H9 (cell line): ENCODE data around the gene ERP27. TPM values are rescaled to one million over a fixed set of nuclear protein-coding genes. Genes with fewer than 3 reads are reported as not detected.

Experiments
- DNase-seq: peaks from one replicate; pipeline ENCODE4 v3.0.0-alpha.2; 2017
- H2AFZ ChIP-seq: one replicate; pipeline ENCODE4 v1.6.1; 2013; ENCODE audit warnings: mild to moderate bottlenecking, low read length, control low read depth, moderate library complexity
- H2AK5ac ChIP-seq: 2 replicates; pipeline ENCODE4 v1.6.1; 2013; ENCODE audit warnings: low read length, control low read depth, mixed read lengths; ENCODE audit not compliant: insufficient read length
- H2BK120ac ChIP-seq: one replicate; pipeline ENCODE4 v1.6.1; 2013; ENCODE audit warnings: low read depth, mild to moderate bottlenecking, low read length, control low read depth, inconsistent platforms; ENCODE audit not compliant: poor library complexity, severe bottlenecking
- H2BK12ac ChIP-seq: 2 replicates; pipeline ENCODE4 v1.6.1; 2013; ENCODE audit warnings: low read length, control low read depth, mixed read lengths, low read depth; ENCODE audit not compliant: insufficient read length
- H2BK15ac ChIP-seq: 2 replicates; pipeline ENCODE4 v1.6.1; 2013; ENCODE audit warnings: low read depth, low read length, control low read depth
- H2BK20ac ChIP-seq: one replicate; pipeline ENCODE4 v1.6.1; 2013; ENCODE audit warnings: low read depth, mild to moderate bottlenecking, low read length, control low read depth, inconsistent platforms; ENCODE audit not compliant: poor library complexity, severe bottlenecking
- H2BK5ac ChIP-seq: 2 replicates; pipeline ENCODE4 v1.6.1; 2013; ENCODE audit warnings: low read length, control low read depth, mixed read lengths; ENCODE audit not compliant: insufficient read length
- H3K14ac ChIP-seq: 2 replicates; pipeline ENCODE4 v1.6.1; 2013; ENCODE audit warnings: low read length, control low read depth; ENCODE audit not compliant: insufficient read depth
- H3K18ac ChIP-seq: 2 replicates; pipeline ENCODE4 v1.6.1; 2013; ENCODE audit warnings: low read depth, mild to moderate bottlenecking, mixed read lengths, low read length, control low read depth; ENCODE audit not compliant: insufficient read length
- H3K23ac ChIP-seq: 2 replicates; pipeline ENCODE4 v1.6.1; 2013; ENCODE audit warnings: low read length, control low read depth, mixed read lengths, low read depth; ENCODE audit not compliant: insufficient read length
- H3K23me2 ChIP-seq: 2 replicates; pipeline ENCODE4 v1.6.1; 2013; ENCODE audit warnings: low read depth, mild to moderate bottlenecking, mixed read lengths, low read length, control low read depth; ENCODE audit not compliant: insufficient read length, poor library complexity, severe bottlenecking
- H3K27ac ChIP-seq: 2 replicates; pipeline ENCODE4 v1.5.1; 2013; ENCODE audit warnings: low read length, control low read depth, mixed read lengths, low read depth; ENCODE audit not compliant: insufficient read length
- H3K27me3 ChIP-seq: 2 replicates; pipeline ENCODE4 v1.6.1; 2013; ENCODE audit warnings: low read length, control low read depth, inconsistent platforms; ENCODE audit not compliant: insufficient read depth
- H3K4ac ChIP-seq: 2 replicates; pipeline ENCODE4 v1.6.1; 2013; ENCODE audit warnings: low read depth, mild to moderate bottlenecking, control low read depth, inconsistent platforms, low read length, moderate library complexity
- H3K4me1 ChIP-seq: 2 replicates; pipeline ENCODE4 v1.6.1; 2013; ENCODE audit warnings: low read length, control low read depth, inconsistent platforms; ENCODE audit not compliant: insufficient read depth
- H3K4me2 ChIP-seq: 2 replicates; pipeline ENCODE4 v1.6.1; 2013; ENCODE audit warnings: low read length, control low read depth, mixed read lengths; ENCODE audit not compliant: insufficient read length, insufficient read depth
- H3K56ac ChIP-seq: 2 replicates; pipeline ENCODE4 v1.6.1; 2013; ENCODE audit warnings: low read depth, mild to moderate bottlenecking, mixed read lengths, low read length, control low read depth; ENCODE audit not compliant: insufficient read length
- H3K79me1 ChIP-seq: 2 replicates; pipeline ENCODE4 v1.6.1; 2013; ENCODE audit warnings: low read depth, mild to moderate bottlenecking, moderate library complexity, low read length, control low read depth, inconsistent platforms; ENCODE audit not compliant: insufficient read depth, poor library complexity, severe bottlenecking
- H3K79me2 ChIP-seq: 2 replicates; pipeline ENCODE4 v1.6.1; 2013; ENCODE audit warnings: low read length, control low read depth, inconsistent platforms; ENCODE audit not compliant: insufficient read depth
- H3K9ac ChIP-seq: 2 replicates; pipeline ENCODE4 v1.6.1; 2013; ENCODE audit warnings: low read length, control low read depth, mixed read lengths; ENCODE audit not compliant: insufficient read length; ENCODE audit errors: extremely low read depth
- H3K9me3 ChIP-seq: one replicate; pipeline ENCODE4 v1.6.1; 2013; ENCODE audit warnings: low read depth, low read length, inconsistent platforms; ENCODE audit not compliant: control insufficient read depth
- H3T11ph ChIP-seq: one replicate; pipeline ENCODE4 v1.6.1; 2013; ENCODE audit warnings: mild to moderate bottlenecking, low read length, control low read depth, inconsistent platforms
- H4K20me1 ChIP-seq: one replicate; pipeline ENCODE4 v1.6.1; 2013; ENCODE audit not compliant: control insufficient read depth, insufficient read length, insufficient read depth
- H4K5ac ChIP-seq: 2 replicates; pipeline ENCODE4 v1.6.1; 2013; ENCODE audit warnings: low read depth, mild to moderate bottlenecking, mixed read lengths, low read length, control low read depth; ENCODE audit not compliant: insufficient read length
- H4K8ac ChIP-seq: replicated peaks from 2 replicates; pipeline ENCODE4 v1.6.1; 2013; ENCODE audit warnings: low read length, control low read depth, mixed read lengths, low read depth; ENCODE audit not compliant: insufficient read length
- H4K91ac ChIP-seq: 2 replicates; pipeline ENCODE4 v1.6.1; 2013; ENCODE audit warnings: low read depth, mild to moderate bottlenecking, moderate library complexity, mixed read lengths, low read length, control low read depth; ENCODE audit not compliant: insufficient read length
- H3K27ac Mint-ChIP-seq, 3 experiments: 2 replicates in 2 of 3; 3 replicates in 1 of 3; pipeline ENCODE4 v1.8.0; 2020 to 2021; ENCODE audit warnings: mixed read lengths in 3 of 3, mild to moderate bottlenecking in 1 of 3, moderate library complexity in 1 of 3
- H3K27me3 Mint-ChIP-seq: 2 replicates; pipeline ENCODE4 v1.8.0; 2021; ENCODE audit warnings: low read depth, mild to moderate bottlenecking, moderate library complexity, mixed read lengths
- H3K36me3 Mint-ChIP-seq, 3 experiments: 2 replicates in 2 of 3; 3 replicates in 1 of 3; pipeline ENCODE4 v1.8.0; 2020 to 2021; ENCODE audit warnings: low read depth in 3 of 3, mixed read lengths in 3 of 3; ENCODE audit not compliant: insufficient read depth in 1 of 3
- H3K4me1 Mint-ChIP-seq, 2 experiments: 2 replicates each; pipeline ENCODE4 v1.8.0; 2020; ENCODE audit warnings: mixed read lengths in 2 of 2
- H3K4me3 Mint-ChIP-seq, 2 experiments: 2 replicates in 1 of 2; 3 replicates in 1 of 2; pipeline ENCODE4 v1.8.0; 2020 to 2021; ENCODE audit warnings: mild to moderate bottlenecking in 2 of 2, mixed read lengths in 2 of 2, moderate library complexity in 1 of 2
- H3K9me3 Mint-ChIP-seq, 2 experiments: 2 replicates in 1 of 2; 3 replicates in 1 of 2; pipeline ENCODE4 v1.8.0; 2020; ENCODE audit warnings: mild to moderate bottlenecking in 2 of 2, mixed read lengths in 2 of 2, moderate library complexity in 1 of 2
- CTCF ChIP-seq: fragments of 200-600 bp; sonication (generic); conservative IDR thresholded peaks from 3 replicates; pipeline ENCODE4 v1.8.0; 2021; ENCODE audit warnings: antibody characterized with exemption, mild to moderate bottlenecking
- WGBS: extraction: QIAGEN DNeasy Blood & Tissue Kit; methylation state at CpG from one replicate; pipeline ENCODE4 v1.1.7; 2013; ENCODE audit warnings: missing lambda C conversion rate, low lambda C conversion rate, mixed read lengths; ENCODE audit not compliant: insufficient read length; ENCODE audit errors: extremely low coverage; 5-methylcytosine and 5-hydroxymethylcytosine counted together
- total RNA-seq: library from RNA; stranded (reverse); gene quantifications from 2 replicates; pipeline ENCODE4 v1.2.1, GENCODE V29; 2021

The ERP27 gene
- total RNA-seq, 1 experiment from 2014 or later, result not detected

GRCh38 chr12:14876833-14877232 is 61.5 kb downstream of the ERP27 start:
- Histone ChIP-seq H3K9ac (no peak overlapping the region), H2BK15ac (no peak overlapping the region), H3K4ac (no peak overlapping the region), H4K8ac (no peak overlapping the region), H3K27ac (no peak overlapping the region), H3K9me3 (no peaks in the 10 kb centered on the region), H4K20me1 (no peaks in the 10 kb centered on the region), H3K23me2 (no peaks in the 10 kb centered on the region), H2BK5ac (no peak overlapping the region), H2BK12ac (no peak overlapping the region), H3K79me2 (no peaks in the 10 kb centered on the region), H4K5ac (no peak overlapping the region), H3T11ph (no peak overlapping the region), H2AK5ac (no peak overlapping the region), H4K91ac (no peak overlapping the region), H2AFZ (no peak overlapping the region), H3K56ac (no peak overlapping the region), H3K79me1 (no peaks in the 10 kb centered on the region), H3K27me3 (no peaks in the 10 kb centered on the region), H2BK120ac (no peak overlapping the region), H3K18ac (no peak overlapping the region), H2BK20ac (no peak overlapping the region), H3K14ac (no peak overlapping the region), H3K4me1 (no peaks in the 10 kb centered on the region), H3K23ac (no peak overlapping the region), H3K4me2 (no peak overlapping the region)
- Mint-ChIP-seq H3K27me3 (no peaks in the 10 kb centered on the region; the same call in 1 of the 2 replicates), H3K4me3 (no peak overlapping the region), H3K27ac (no peak overlapping the region), H3K36me3 (no peaks in the 10 kb centered on the region), H3K9me3 (no peaks in the 10 kb centered on the region), H3K4me1 (no peaks in the 10 kb centered on the region)
- WGBS, result no CpG with 5 or more reads among the region's 2 CpGs
- DNase-seq, result no peak
- no peak for TF ChIP-seq CTCF
